H1 (cell line): ENCODE measurements around the gene PCBP4. TPM values are rescaled to one million over a fixed set of nuclear protein-coding genes. Genes with fewer than 3 reads are reported as not detected.
A peak's percentile ranks its signal among the peaks of the same experiment; 100 is the strongest.

ENCODE experiments used
- CTCF ChIA-PET: fragments of 300-600 bp; sonication (Branson Sonifier 250); formaldehyde crosslinking; loops from one replicate; lab custom pipeline; 2021; ENCODE audit not compliant: partially characterized antibody; lab: Charles Lee
- POLR2A ChIA-PET: fragments of 300-600 bp; sonication (Branson Sonifier 250); formaldehyde crosslinking; loops from one replicate; lab custom pipeline; 2021; ENCODE audit warnings: inconsistent platforms; ENCODE audit not compliant: partially characterized antibody; lab: Charles Lee
- DNase-seq, 2 experiments: peaks; one replicate each; pipeline versions ENCODE4 v3.0.0 to v3.0.0-alpha.2; 2010 to 2022; ENCODE audit warnings: low spot score in 2 of 2, low read depth in 1 of 2, mixed read lengths in 1 of 2
- FAIRE-seq: peaks from 2 replicates; lab custom pipeline; 2011; peaks lifted over from hg19 to GRCh38; lab: Jason Lieb, UNC
- H2AFZ ChIP-seq: 2 replicates; pipeline ENCODE4 v1.8.1; 2012; ENCODE audit warnings: low read length, inconsistent platforms
- H2AK5ac ChIP-seq: 2 replicates; pipeline ENCODE4 v1.6.1; 2013; ENCODE audit warnings: low read depth, low read length
- H2BK120ac ChIP-seq: replicated peaks from 2 replicates; pipeline ENCODE3; 2013; ENCODE audit warnings: low read depth, low read length, inconsistent platforms
- H2BK12ac ChIP-seq: 2 replicates; pipeline ENCODE4 v1.6.1; 2013; ENCODE audit warnings: low read depth, low read length
- H2BK15ac ChIP-seq: 2 replicates; pipeline ENCODE4 v1.6.1; 2013; ENCODE audit warnings: low read length
- H2BK20ac ChIP-seq: 2 replicates; pipeline ENCODE4 v1.6.1; 2013; ENCODE audit warnings: low read length
- H2BK5ac ChIP-seq: 2 replicates; pipeline ENCODE4 v1.6.1; 2013; ENCODE audit warnings: low read depth, low read length
- H3K14ac ChIP-seq: 2 replicates; pipeline ENCODE4 v1.6.1; 2013; ENCODE audit warnings: inconsistent platforms; ENCODE audit not compliant: insufficient read length
- H3K18ac ChIP-seq: 2 replicates; pipeline ENCODE4 v1.6.1; 2013; ENCODE audit warnings: low read length; ENCODE audit errors: extremely low read depth
- H3K23ac ChIP-seq: 2 replicates; pipeline ENCODE4 v1.6.1; 2013; ENCODE audit warnings: inconsistent platforms; ENCODE audit not compliant: insufficient read length
- H3K23me2 ChIP-seq: 2 replicates; pipeline ENCODE4 v1.6.1; 2013; ENCODE audit warnings: low read depth, low read length
- H3K27ac ChIP-seq: 2 replicates; pipeline ENCODE4 v1.6.1; 2011; ENCODE audit warnings: low read depth, low read length, inconsistent platforms
- H3K27me3 ChIP-seq, 4 experiments: replicated peaks in 1 of 4; 1 replicate in 1 of 4; 2 replicates in 3 of 4; pipeline versions ENCODE4 v1.6.1 to v1.8.1; 2011 to 2013; ENCODE audit warnings: low read length in 3 of 4, mild to moderate bottlenecking in 3 of 4, inconsistent platforms in 2 of 4, mixed read lengths in 2 of 4, moderate library complexity in 1 of 4; ENCODE audit not compliant: control insufficient read depth in 3 of 4, insufficient read depth in 3 of 4; ENCODE audit errors: extremely low read depth in 1 of 4
- H3K36me3 ChIP-seq, 4 experiments: 2 replicates each; pipeline versions ENCODE4 v1.6.1 to v1.8.1; 2011 to 2013; ENCODE audit warnings: mild to moderate bottlenecking in 4 of 4, low read length in 3 of 4, moderate library complexity in 2 of 4, control low read depth in 1 of 4, inconsistent platforms in 1 of 4; ENCODE audit not compliant: insufficient read depth in 4 of 4, control insufficient read depth in 2 of 4
- H3K4ac ChIP-seq: replicated peaks from 2 replicates; pipeline ENCODE3; 2013; ENCODE audit warnings: low read length, low read depth, mixed read lengths, inconsistent platforms; ENCODE audit not compliant: insufficient read length
- H3K4me1 ChIP-seq, 4 experiments: replicated peaks in 1 of 4; 1 replicate in 1 of 4; 2 replicates in 3 of 4; pipeline versions ENCODE4 v1.6.1 to v1.8.1; 2011 to 2013; ENCODE audit warnings: low read length in 3 of 4, inconsistent platforms in 2 of 4, mixed read lengths in 1 of 4; ENCODE audit not compliant: insufficient read depth in 4 of 4, control insufficient read depth in 3 of 4
- H3K4me2 ChIP-seq, 2 experiments: 2 replicates each; pipeline versions ENCODE4 v1.6.1 to v1.8.1; 2011 to 2013; ENCODE audit warnings: low read depth in 2 of 2, low read length in 2 of 2, control low read depth in 1 of 2, inconsistent platforms in 1 of 2, mild to moderate bottlenecking in 1 of 2; ENCODE audit not compliant: insufficient read depth in 1 of 2
- H3K4me3 ChIP-seq, 4 experiments: fragments of 200-600, 300-600 bp in 1 of 4; sonication (generic), shearing (Covaris generic), sonication (Bioruptor Twin) in 1 of 4; 2 replicates each; pipeline versions ENCODE4 v1.5.1 to v1.8.1; 2011 to 2016; ENCODE audit warnings: low read length in 4 of 4, low read depth in 3 of 4, control low read depth in 2 of 4, inconsistent platforms in 2 of 4, mild to moderate bottlenecking in 2 of 4, mixed read lengths in 1 of 4, moderate library complexity in 1 of 4; ENCODE audit not compliant: insufficient read depth in 2 of 4; ENCODE audit errors: extremely low read depth in 1 of 4
- H3K56ac ChIP-seq: replicated peaks from 2 replicates; pipeline ENCODE3; 2013; ENCODE audit warnings: low read depth, mild to moderate bottlenecking, mixed read lengths, low read length, inconsistent platforms; ENCODE audit not compliant: insufficient read length
- H3K79me1 ChIP-seq: 2 replicates; pipeline ENCODE4 v1.6.1; 2013; ENCODE audit warnings: low read depth, low read length, control low read depth
- H3K79me2 ChIP-seq, 2 experiments: 2 replicates each; pipeline versions ENCODE4 v1.6.1 to v1.8.1; 2012 to 2013; ENCODE audit warnings: low read length in 2 of 2, mild to moderate bottlenecking in 2 of 2, inconsistent platforms in 1 of 2; ENCODE audit not compliant: insufficient read depth in 2 of 2, control insufficient read depth in 1 of 2
- H3K9ac ChIP-seq, 4 experiments: replicated peaks in 1 of 4; 1 replicate in 1 of 4; 2 replicates in 3 of 4; pipeline versions ENCODE4 v1.6.1 to v1.8.1; 2011 to 2013; ENCODE audit warnings: low read depth in 3 of 4, low read length in 3 of 4, control low read depth in 2 of 4, mild to moderate bottlenecking in 2 of 4, moderate library complexity in 2 of 4, inconsistent platforms in 1 of 4; ENCODE audit errors: extremely low read depth in 1 of 4
- H3K9me3 ChIP-seq, 2 experiments: 2 replicates each; pipeline versions ENCODE4 v1.6.1 to v1.8.1; 2012 to 2013; ENCODE audit warnings: mild to moderate bottlenecking in 2 of 2, moderate library complexity in 2 of 2, control low read depth in 1 of 2, inconsistent platforms in 1 of 2, low read depth in 1 of 2, low read length in 1 of 2, mixed read lengths in 1 of 2; ENCODE audit not compliant: insufficient read depth in 2 of 2
- H4K20me1 ChIP-seq, 2 experiments: replicated peaks in 1 of 2; 2 replicates each; pipeline versions ENCODE3 to v1.8.1; 2011 to 2013; ENCODE audit warnings: inconsistent platforms in 2 of 2, low read length in 2 of 2, mild to moderate bottlenecking in 1 of 2; ENCODE audit not compliant: insufficient read depth in 2 of 2, control insufficient read depth in 1 of 2
- H4K5ac ChIP-seq: 2 replicates; pipeline ENCODE4 v1.6.1; 2013; ENCODE audit warnings: low read length, low read depth, mixed read lengths, inconsistent platforms; ENCODE audit not compliant: insufficient read length
- H4K8ac ChIP-seq: 2 replicates; pipeline ENCODE4 v1.8.0; 2013; ENCODE audit warnings: mild to moderate bottlenecking, moderate library complexity, low read length, inconsistent platforms; ENCODE audit not compliant: insufficient read depth; ENCODE audit errors: extremely low read depth
- H4K91ac ChIP-seq: replicated peaks from 2 replicates; pipeline ENCODE3; 2013; ENCODE audit warnings: low read length, mixed read lengths, inconsistent platforms; ENCODE audit not compliant: insufficient read length
- CREB1 ChIP-seq: IDR thresholded peaks from 2 replicates; pipeline ENCODE4 v1.6.1; 2012; ENCODE audit warnings: inconsistent platforms
- JUND ChIP-seq: IDR thresholded peaks from 2 replicates; pipeline ENCODE4 v1.6.1; 2011; ENCODE audit warnings: mild to moderate bottlenecking, improper control_type of control experiment, low read length
- KDM4A ChIP-seq: IDR thresholded peaks from one replicate; pipeline ENCODE4 v1.7.1; 2012; ENCODE audit warnings: low read depth, mild to moderate bottlenecking, moderate library complexity, low read length, inconsistent platforms; ENCODE audit not compliant: severe bottlenecking
- NANOG ChIP-seq: IDR thresholded peaks from 2 replicates; pipeline ENCODE4 v1.6.1; 2011; ENCODE audit warnings: low read length, low read depth, mild to moderate bottlenecking, inconsistent platforms; ENCODE audit not compliant: insufficient read depth, poor library complexity, severe bottlenecking
- RBBP5 ChIP-seq: IDR thresholded peaks from 2 replicates; pipeline ENCODE4 v1.7.1; 2012; ENCODE audit warnings: low read depth, mild to moderate bottlenecking, inconsistent platforms, low read length, moderate library complexity, borderline replicate concordance
- SIX5 ChIP-seq: IDR thresholded peaks from 2 replicates; pipeline ENCODE4 v1.6.1; 2011; ENCODE audit warnings: mild to moderate bottlenecking, low read depth, low read length
- SP1 ChIP-seq: IDR thresholded peaks from 2 replicates; pipeline ENCODE4 v1.6.1; 2011; ENCODE audit warnings: low read depth, low read length
- WGBS, 2 experiments: shearing (Covaris generic) in 1 of 2; methylation state at CpG; one replicate each; pipeline versions ENCODE4 v1.1.6 to v1.1.7; 2013 to 2015; ENCODE audit warnings: low lambda C conversion rate in 2 of 2, mixed read lengths in 2 of 2, inconsistent platforms in 1 of 2, low coverage in 1 of 2, missing lambda C conversion rate in 1 of 2; ENCODE audit not compliant: insufficient replicate concordance in 2 of 2, insufficient coverage in 1 of 2, insufficient read length in 1 of 2; ENCODE audit errors: extremely low coverage in 1 of 2, missing lambda C conversion rate in 1 of 2; 5-methylcytosine and 5-hydroxymethylcytosine counted together
- polyA plus RNA-seq, 7 experiments: library from polyadenylated mRNA; depleted of rRNA in 3 of 7; stranded (reverse) in 5 of 7; unstranded in 2 of 7; fragments of >200 nt in 5 of 7; fragments of 200-250 nt in 2 of 7; gene quantifications; 1 replicate in 5 of 7; 2 replicates in 1 of 7; 4 replicates in 1 of 7; pipeline versions ENCODE4 v1.2.1 to v1.2.3, GENCODE V29; 2011 to 2013; ENCODE audit warnings: missing spikeins in 2 of 7, mixed read lengths in 2 of 7
- total RNA-seq: library from RNA; stranded (reverse); fragmentation: NEBNext Ultra II Directional; extraction: Animal tissue kit (Norgen Biotek cat#: 25700); gene quantifications from 2 replicates; pipeline ENCODE4 v1.2.1, GENCODE V29; 2021
- TF ChIP-seq, protein P1 (sequence below): IDR thresholded peaks from 2 replicates; pipeline ENCODE4 v1.6.1; 2012; ENCODE audit warnings: low read length, inconsistent platforms
- TF ChIP-seq, protein P2 (sequence below): IDR thresholded peaks from 2 replicates; pipeline ENCODE4 v1.6.1; 2012; ENCODE audit warnings: inconsistent platforms

The PCBP4 gene
- total and polyA plus RNA-seq, 2 of the 8 experiments (the other 6 are each of a cell fraction or from before 2014, with no cell fraction given): 16.4 to 34.1 TPM

DNA sequence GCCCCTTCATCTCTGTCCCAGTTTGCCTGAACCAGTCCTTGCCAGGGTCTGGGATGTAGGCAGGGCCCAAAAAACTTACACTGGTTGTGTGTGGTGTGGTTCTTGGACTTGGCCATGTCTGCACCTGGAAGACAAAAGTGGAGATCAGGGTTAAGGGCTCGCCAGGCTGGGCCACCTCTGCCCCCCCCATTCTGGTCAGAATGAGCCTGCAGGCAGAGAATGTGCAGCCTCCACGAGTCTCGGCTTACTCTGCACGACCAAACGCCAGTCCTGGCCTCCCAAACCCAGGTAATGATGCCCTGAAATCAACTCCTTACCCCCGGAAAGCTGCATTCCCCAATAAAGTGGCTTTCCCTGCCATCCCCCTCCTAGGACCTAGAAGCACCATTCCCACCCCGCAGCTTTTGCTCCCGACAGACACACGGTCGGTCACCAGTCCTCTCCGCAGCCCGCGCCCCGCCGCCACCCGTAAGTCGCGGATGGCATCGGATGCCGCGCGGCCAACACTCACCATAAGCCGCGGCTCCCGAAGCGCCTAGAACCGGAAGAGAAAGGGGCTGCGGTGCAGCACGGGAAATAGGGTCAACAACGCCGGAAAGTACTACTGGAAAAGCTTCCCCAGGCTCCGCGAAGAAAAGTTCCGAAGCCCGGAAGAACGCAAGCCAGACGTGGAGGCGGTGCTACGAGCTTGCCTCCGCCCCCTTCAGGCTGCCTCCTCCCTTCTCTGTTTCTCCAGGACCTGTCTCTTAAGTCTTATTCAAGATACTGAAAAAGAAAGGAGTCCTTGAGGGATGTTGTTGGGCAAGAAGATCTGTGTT is 28.3 kb upstream of the PCBP4 start, which contains the start of gene RPL29:
Gene RPL29, minus strand, starts transcription at position 550 of the 818 bp plus-strand sequence. Its CDS starts 434 bp downstream, at position 116.
- H3K56ac ChIP-seq: peak within 1 kb of the TSS; percentile 92
- peak within 1 kb of the TSS; percentile 91 for H3K27ac ChIP-seq
- peaks cover 4% of the 10 kb centered on the region for H3K79me1 ChIP-seq
- peak within 1 kb of the TSS; percentile 98 for H2BK5ac ChIP-seq
- peak within 1 kb of the TSS; percentile 76 to 100 (median 88) for H3K4me3 ChIP-seq
- peak within 1 kb of the TSS; percentile 87 for H3K18ac ChIP-seq
- FAIRE-seq (peak; percentile 82), DNase-seq (peak; percentile 89 to 91)
- peak within 1 kb of the TSS; percentile 48 for H2BK120ac ChIP-seq
- H2BK15ac ChIP-seq: no peak within 1 kb of the TSS
- peaks cover 0 to 17% of the 10 kb centered on the region in 2 experiments; a peak in 3 of 4 replicates for H3K79me2 ChIP-seq
- H3K9ac ChIP-seq: peak within 1 kb of the TSS; percentile 97 to 99 (median 98)
- peaks cover 3 to 6% of the 10 kb centered on the region in 2 experiments for H4K20me1 ChIP-seq
- H3K23ac ChIP-seq: no peak within 1 kb of the TSS
- H2AFZ ChIP-seq: no peak within 1 kb of the TSS
- 1% methylated on average over 40 of the region's 40 CpGs; no CpG with 5 or more reads in 1 of the 2 experiments for WGBS, 2 experiments
- no peak within 1 kb of the TSS for H3K14ac ChIP-seq
- peak within 1 kb of the TSS; percentile 85 to 91 for H3K4me2 ChIP-seq
- H4K8ac ChIP-seq: peak within 1 kb of the TSS; percentile 100
- H4K91ac ChIP-seq: peak within 1 kb of the TSS; percentile 95
- peaks cover 4 to 20% (median 8%) of the 10 kb centered on the region in 4 experiments; a peak in 5 of 7 replicates for H3K4me1 ChIP-seq
- ChIA-PET CTCF (interaction anchor here (0.6 to 6.2 kb wide), 14 partner anchors 9 to 1620 kb away, joined by 3 to 46 read pairs (median 4); partner anchors contain the start of genes ABHD14B, ACY1 and DUSP7), POLR2A (interaction anchor here (0.6 to 25.9 kb wide), 57 partner anchors 9 to 455 kb away, joined by 3 to 923 read pairs (median 4); partner anchors contain the start of genes ABHD14A, ABHD14B, ACY1 and DUSP7)
- no peaks in the 10 kb centered on the region for H3K9me3 ChIP-seq
- H4K5ac ChIP-seq: peak within 1 kb of the TSS; percentile 97
- H3K4ac ChIP-seq: peak within 1 kb of the TSS; percentile 98
- peak within 1 kb of the TSS; percentile 55; the same call in 1 of the 2 replicates for H2BK12ac ChIP-seq
- H3K36me3 ChIP-seq: peaks cover 17 to 39% (median 28%) of the 10 kb centered on the region in 4 experiments
- no peaks in the 10 kb centered on the region for H3K27me3 ChIP-seq
- peak within 1 kb of the TSS; percentile 57; the same call in 1 of the 2 replicates for H2BK20ac ChIP-seq
- H3K23me2 ChIP-seq: peaks cover 5% of the 10 kb centered on the region; the same call in 1 of the 2 replicates
- H2AK5ac ChIP-seq: peak within 1 kb of the TSS; percentile 96
- TF ChIP-seq, protein P1, sequence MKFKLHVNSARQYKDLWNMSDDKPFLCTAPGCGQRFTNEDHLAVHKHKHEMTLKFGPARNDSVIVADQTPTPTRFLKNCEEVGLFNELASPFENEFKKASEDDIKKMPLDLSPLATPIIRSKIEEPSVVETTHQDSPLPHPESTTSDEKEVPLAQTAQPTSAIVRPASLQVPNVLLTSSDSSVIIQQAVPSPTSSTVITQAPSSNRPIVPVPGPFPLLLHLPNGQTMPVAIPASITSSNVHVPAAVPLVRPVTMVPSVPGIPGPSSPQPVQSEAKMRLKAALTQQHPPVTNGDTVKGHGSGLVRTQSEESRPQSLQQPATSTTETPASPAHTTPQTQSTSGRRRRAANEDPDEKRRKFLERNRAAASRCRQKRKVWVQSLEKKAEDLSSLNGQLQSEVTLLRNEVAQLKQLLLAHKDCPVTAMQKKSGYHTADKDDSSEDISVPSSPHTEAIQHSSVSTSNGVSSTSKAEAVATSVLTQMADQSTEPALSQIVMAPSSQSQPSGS: peak; percentile 88
- peak; percentile 41 for TF ChIP-seq SIX5
- TF ChIP-seq, protein P2, sequence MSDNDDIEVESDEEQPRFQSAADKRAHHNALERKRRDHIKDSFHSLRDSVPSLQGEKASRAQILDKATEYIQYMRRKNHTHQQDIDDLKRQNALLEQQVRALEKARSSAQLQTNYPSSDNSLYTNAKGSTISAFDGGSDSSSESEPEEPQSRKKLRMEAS: peak; percentile 85; the same call in 1 of the 2 replicates
- no peak for TF ChIP-seq KDM4A
- no peak for TF ChIP-seq NANOG
- peak; percentile 91 for TF ChIP-seq SP1
- 0 out of 2 replicates have a peak, but pooled peaks have one; percentile 63 for TF ChIP-seq JUND
- TF ChIP-seq CREB1: peak; percentile 76
- TF ChIP-seq RBBP5: no peak
